ENCODE results near the gene RPTOR.

RPTOR gene

DNA sequence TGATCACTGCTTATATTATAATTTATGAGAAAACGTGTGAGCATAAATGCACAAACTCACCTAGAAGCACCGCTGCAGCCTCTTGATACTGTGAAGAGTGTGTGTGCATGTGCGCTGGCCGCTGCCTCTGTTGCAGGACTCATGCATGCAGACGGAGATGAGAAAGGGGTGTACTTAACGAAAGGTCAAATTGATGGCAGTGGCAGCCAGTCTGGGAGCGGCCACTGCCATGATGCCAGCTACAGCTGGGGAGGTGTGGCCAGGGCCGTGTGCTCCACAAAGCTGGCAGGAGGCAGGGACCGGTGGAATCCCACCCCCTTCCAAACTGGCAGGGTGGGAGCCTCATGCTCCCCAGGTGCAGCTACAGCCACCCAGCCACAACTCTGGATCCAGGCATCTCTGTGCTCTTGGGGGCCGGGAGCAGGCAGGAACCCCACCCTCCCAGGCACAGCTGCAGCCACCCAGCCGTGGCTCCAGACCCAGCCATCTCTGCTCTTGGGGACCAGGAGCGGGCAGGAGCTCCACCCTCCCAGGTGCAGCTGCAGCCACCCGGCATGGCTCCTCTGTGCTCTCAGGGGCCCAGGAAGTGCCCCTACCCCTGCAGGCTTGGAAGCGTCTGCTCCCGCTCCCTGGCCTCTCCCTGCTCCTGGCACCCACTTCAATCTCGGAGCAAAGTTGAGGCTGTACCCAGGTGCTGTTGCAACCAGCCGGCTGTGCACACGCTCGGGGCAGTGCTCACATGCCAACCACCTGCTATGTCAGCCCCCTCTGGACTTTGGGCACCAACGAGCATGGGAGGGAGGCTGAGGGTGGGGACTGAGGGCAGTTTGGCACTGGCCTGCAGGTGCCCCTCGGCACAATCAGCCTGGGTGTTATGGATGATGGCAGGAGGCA lies 369.5 kb downstream of the RPTOR start:
- Histone ChIP-seq H3K36me3 (ENCODE audit: insufficient read depth, low read length) (peaks cover 4% of the 10 kb centered on the region; the same call in 1 of the 2 replicates), H3K9me3 (ENCODE audit: low read depth, low read length) (no peaks in the 10 kb centered on the region), H3K27ac (no peak overlapping the region), H3K4me3 (no peak overlapping the region), H3K9ac (ENCODE audit: insufficient read length) (no peak overlapping the region)
- DNase-seq (ENCODE audit: low read depth, low spot score) = no peak
- no peak for TF ChIP-seq POLR2AphosphoS5 (IDR thresholded peaks at IDR 0.05; ENCODE audit: borderline replicate concordance, low read depth, low read length)
- TF ChIP-seq EZH2 (IDR thresholded peaks at IDR 0.05) = no peak
- TF ChIP-seq FOXP2 (optimal IDR thresholded peaks at IDR 0.05; ENCODE audit: control extremely low read depth, extremely low read length, insufficient read depth) = no peak

DNA sequence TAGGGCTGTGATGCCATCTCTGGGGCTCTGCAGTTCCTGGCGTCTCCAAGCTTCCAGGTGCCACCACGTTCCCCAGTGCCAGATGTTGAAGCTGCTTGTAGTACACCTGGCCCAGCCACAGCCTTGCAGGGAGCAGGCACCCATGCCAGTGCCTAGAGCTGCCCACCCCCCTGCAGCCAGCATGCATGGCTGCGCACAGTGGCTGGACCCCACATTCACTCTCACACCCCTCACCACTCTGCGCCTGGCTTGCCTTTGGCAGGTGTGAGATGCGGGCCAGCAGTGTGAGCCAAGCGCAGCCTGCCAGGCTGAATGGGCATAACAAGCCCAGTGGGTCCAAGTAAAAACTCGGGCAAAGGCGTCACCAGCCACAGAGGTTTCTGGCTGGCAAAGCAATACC lies 371.6 kb downstream of the RPTOR start:
- no peak for DNase-seq (ENCODE audit: low read depth, low spot score)
- TF ChIP-seq EZH2 (IDR thresholded peaks at IDR 0.05) (no peak), POLR2AphosphoS5 (IDR thresholded peaks at IDR 0.05; ENCODE audit: borderline replicate concordance, low read depth, low read length) (no peak), FOXP2 (optimal IDR thresholded peaks at IDR 0.05; ENCODE audit: control extremely low read depth, extremely low read length, insufficient read depth) (no peak)
- Histone ChIP-seq H3K27ac (no peak overlapping the region), H3K9ac (ENCODE audit: insufficient read length) (no peak overlapping the region), H3K9me3 (ENCODE audit: low read depth, low read length) (no peaks in the 10 kb centered on the region), H3K36me3 (ENCODE audit: insufficient read depth, low read length) (peaks cover 4% of the 10 kb centered on the region; the same call in 1 of the 2 replicates), H3K4me3 (no peak overlapping the region)

- H3K36me3 ChIP-seq (ENCODE audit: insufficient read depth, low read length) = peaks cover 4% of the 10 kb centered on the region; the same call in 1 of the 2 replicates
- DNase-seq (ENCODE audit: low read depth, low spot score) = no peak
- no peak overlapping the region for H3K27ac ChIP-seq
- TF ChIP-seq EZH2 (IDR thresholded peaks at IDR 0.05) (no peak), POLR2AphosphoS5 (IDR thresholded peaks at IDR 0.05; ENCODE audit: borderline replicate concordance, low read depth, low read length) (no peak), FOXP2 (optimal IDR thresholded peaks at IDR 0.05; ENCODE audit: control extremely low read depth, extremely low read length, insufficient read depth) (no peak)
- H3K4me3 ChIP-seq = no peak overlapping the region
- no peak overlapping the region for H3K9ac ChIP-seq (ENCODE audit: insufficient read length)
- H3K9me3 ChIP-seq (ENCODE audit: low read depth, low read length) = no peaks in the 10 kb centered on the region
Observed at GRCh38 chr17:80917716-80918560, 373.3 kb downstream of the RPTOR start.

- no peaks in the 10 kb centered on the region for H3K9me3 ChIP-seq (ENCODE audit: low read depth, low read length)
- no peaks in the 10 kb centered on the region; the same call in 1 of the 2 replicates for H3K36me3 ChIP-seq (ENCODE audit: insufficient read depth, low read length)
- DNase-seq (ENCODE audit: low read depth, low spot score) = no peak
- H3K4me3 ChIP-seq = no peak overlapping the region
- no peak overlapping the region for H3K9ac ChIP-seq (ENCODE audit: insufficient read length)
- H3K27ac ChIP-seq = no peak overlapping the region
- TF ChIP-seq POLR2AphosphoS5 (IDR thresholded peaks at IDR 0.05; ENCODE audit: borderline replicate concordance, low read depth, low read length) = no peak
- TF ChIP-seq EZH2 (IDR thresholded peaks at IDR 0.05) = no peak
- no peak for TF ChIP-seq FOXP2 (optimal IDR thresholded peaks at IDR 0.05; ENCODE audit: control extremely low read depth, extremely low read length, insufficient read depth)
Observed at GRCh38 chr17:80918731-80919130, 374.1 kb downstream of the RPTOR start.

DNA sequence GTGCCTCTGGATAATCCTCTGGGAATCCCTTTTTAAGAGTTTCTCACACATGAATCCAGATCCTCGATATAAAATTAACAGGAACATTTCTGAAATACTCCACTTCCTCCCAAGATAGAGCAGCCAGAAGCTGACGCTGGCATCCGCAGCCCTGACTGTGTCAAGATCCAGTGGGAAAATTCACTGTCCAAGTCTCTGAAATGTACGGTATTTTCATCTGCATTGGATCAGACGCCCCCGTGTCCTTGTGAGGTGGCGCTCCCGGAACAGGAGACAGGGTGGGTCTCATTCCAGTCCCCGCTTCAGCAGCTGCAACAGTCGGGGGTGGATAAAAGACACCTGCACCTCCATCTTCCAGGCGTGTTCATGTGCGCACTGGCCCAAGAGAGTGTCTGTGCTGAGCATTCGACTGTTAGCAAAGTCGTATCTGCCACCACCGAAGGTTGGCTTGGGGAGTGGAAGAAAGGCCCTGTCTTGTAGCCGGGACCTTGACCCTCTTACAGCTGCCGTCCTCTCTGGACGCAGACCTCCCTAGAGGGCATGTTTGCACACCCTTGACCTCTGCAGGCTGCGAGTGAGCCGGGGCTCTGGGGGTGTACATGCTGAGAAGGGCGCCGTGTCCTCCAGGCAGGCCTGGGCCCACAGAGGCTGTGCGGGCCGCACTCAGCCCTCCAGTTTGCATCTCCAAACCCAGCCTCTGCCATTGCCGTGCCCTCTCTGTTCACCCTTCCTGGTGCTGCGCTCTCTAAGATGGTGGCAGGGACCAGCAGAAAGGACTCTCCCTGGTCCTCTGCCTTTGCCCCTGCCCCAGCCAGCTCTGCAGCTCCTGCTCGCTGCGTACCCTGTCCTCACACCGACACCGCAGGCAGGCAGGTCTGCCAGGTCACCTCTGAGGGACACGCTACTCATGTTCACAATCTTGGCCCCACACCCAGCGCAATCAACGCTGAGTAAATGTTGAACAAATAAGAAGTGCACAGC lies 375.0 kb downstream of the RPTOR start:
- TF ChIP-seq FOXP2 (optimal IDR thresholded peaks at IDR 0.05; ENCODE audit: control extremely low read depth, extremely low read length, insufficient read depth) (no peak), POLR2AphosphoS5 (IDR thresholded peaks at IDR 0.05; ENCODE audit: borderline replicate concordance, low read depth, low read length) (no peak), EZH2 (IDR thresholded peaks at IDR 0.05) (no peak)
- Histone ChIP-seq H3K9ac (ENCODE audit: insufficient read length) (no peak overlapping the region), H3K36me3 (ENCODE audit: insufficient read depth, low read length) (no peaks in the 10 kb centered on the region; the same call in 1 of the 2 replicates), H3K27ac (no peak overlapping the region), H3K4me3 (no peak overlapping the region), H3K9me3 (ENCODE audit: low read depth, low read length) (no peaks in the 10 kb centered on the region)
- DNase-seq (ENCODE audit: low read depth, low spot score) = no peak

GRCh38 chr17:80920441-80920840 lies 375.8 kb downstream of the RPTOR start:
- Histone ChIP-seq H3K36me3 (ENCODE audit: insufficient read depth, low read length) (no peaks in the 10 kb centered on the region; the same call in 1 of the 2 replicates), H3K9me3 (ENCODE audit: low read depth, low read length) (no peaks in the 10 kb centered on the region), H3K27ac (no peak overlapping the region), H3K9ac (ENCODE audit: insufficient read length) (no peak overlapping the region), H3K4me3 (no peak overlapping the region)
- DNase-seq (ENCODE audit: low read depth, low spot score) = no peak
- TF ChIP-seq EZH2 (IDR thresholded peaks at IDR 0.05) = no peak
- TF ChIP-seq FOXP2 (optimal IDR thresholded peaks at IDR 0.05; ENCODE audit: control extremely low read depth, extremely low read length, insufficient read depth) = no peak
- no peak for TF ChIP-seq POLR2AphosphoS5 (IDR thresholded peaks at IDR 0.05; ENCODE audit: borderline replicate concordance, low read depth, low read length)

GRCh38 chr17:80921159-80921558 lies 376.5 kb downstream of the RPTOR start:
- no peak for DNase-seq (ENCODE audit: low read depth, low spot score)
- no peak overlapping the region for H3K9ac ChIP-seq (ENCODE audit: insufficient read length)
- H3K4me3 ChIP-seq = no peak overlapping the region
- no peak overlapping the region for H3K27ac ChIP-seq
- no peak for TF ChIP-seq EZH2 (IDR thresholded peaks at IDR 0.05)
- TF ChIP-seq POLR2AphosphoS5 (IDR thresholded peaks at IDR 0.05; ENCODE audit: borderline replicate concordance, low read depth, low read length) = no peak
- no peak for TF ChIP-seq FOXP2 (optimal IDR thresholded peaks at IDR 0.05; ENCODE audit: control extremely low read depth, extremely low read length, insufficient read depth)
- H3K36me3 ChIP-seq (ENCODE audit: insufficient read depth, low read length) = no peaks in the 10 kb centered on the region; the same call in 1 of the 2 replicates
- H3K9me3 ChIP-seq (ENCODE audit: low read depth, low read length) = no peaks in the 10 kb centered on the region
